DOHH2 (cell line): ENCODE results near the gene ASXL2.
A peak's percentile ranks its signal among the peaks of the same experiment; 100 is the strongest.

ENCODE experiments used
- H3F3A ChIP-seq: fragments of 200-600 bp; sonication (generic), shearing (Covaris generic); 2 replicates; pipeline ENCODE4 v1.6.0; 2016; ENCODE audit warnings: antibody characterized with exemption, mild to moderate bottlenecking; ENCODE audit not compliant: control insufficient read depth, insufficient read depth
- H3K27ac ChIP-seq: fragments of 200-600 bp; sonication (generic); 2 replicates; pipeline ENCODE4 v1.5.1; 2014; ENCODE audit warnings: low read depth, mild to moderate bottlenecking, low read length, moderate library complexity
- H3K27me3 ChIP-seq: fragments of 200-600 bp; sonication (generic); 2 replicates; pipeline ENCODE4 v1.6.1; 2014; ENCODE audit warnings: mild to moderate bottlenecking, low read length, mixed read lengths; ENCODE audit not compliant: control insufficient read depth
- H3K36me3 ChIP-seq: fragments of 200-600 bp; sonication (generic); 2 replicates; pipeline ENCODE4 v1.6.1; 2014; ENCODE audit warnings: mild to moderate bottlenecking, low read length, moderate library complexity, mixed read lengths; ENCODE audit not compliant: control insufficient read depth
- H3K4me1 ChIP-seq: fragments of 200-600 bp; sonication (generic); 2 replicates; pipeline ENCODE4 v1.6.1; 2014; ENCODE audit warnings: mild to moderate bottlenecking, low read length, mixed read lengths; ENCODE audit not compliant: control insufficient read depth
- H3K4me2 ChIP-seq: fragments of 200-600 bp; sonication (generic); 2 replicates; pipeline ENCODE4 v1.6.0; 2014; ENCODE audit warnings: mild to moderate bottlenecking, low read length, moderate library complexity
- H3K4me3 ChIP-seq: fragments of 200-600 bp; sonication (generic); 2 replicates; pipeline ENCODE4 v1.5.1; 2014; ENCODE audit warnings: mild to moderate bottlenecking, low read length, mixed read lengths
- H3K79me2 ChIP-seq: fragments of 200-600 bp; sonication (generic); 2 replicates; pipeline ENCODE4 v1.6.1; 2014; ENCODE audit warnings: mild to moderate bottlenecking, low read length, mixed read lengths; ENCODE audit not compliant: control insufficient read depth
- H3K9me2 ChIP-seq: fragments of 200-600 bp; sonication (generic); replicated peaks from 2 replicates; pipeline ENCODE4 v1.6.1; 2014; ENCODE audit warnings: mild to moderate bottlenecking, low read length, mixed read lengths; ENCODE audit not compliant: control insufficient read depth
- H3K9me3 ChIP-seq: fragments of 200-600 bp; sonication (generic); 2 replicates; pipeline ENCODE4 v1.6.1; 2014; ENCODE audit warnings: antibody characterized with exemption, low read length, mixed read lengths; ENCODE audit not compliant: control insufficient read depth, insufficient read depth
- H4K20me1 ChIP-seq: fragments of 200-600 bp; sonication (generic); 2 replicates; pipeline ENCODE4 v1.6.0; 2014; ENCODE audit warnings: low read depth, mild to moderate bottlenecking, antibody characterized with exemption, low read length, moderate library complexity; ENCODE audit not compliant: control insufficient read depth, insufficient read depth
- EZH2phosphoT487 ChIP-seq: fragments of 200-600 bp; sonication (generic); IDR thresholded peaks from 2 replicates; pipeline ENCODE4 v1.6.1; 2017; ENCODE audit warnings: borderline replicate concordance, mild to moderate bottlenecking, antibody characterized with exemption, low read length, moderate library complexity, mixed read lengths
- TF ChIP-seq, protein P1 (sequence below): fragments of 200-600 bp; sonication (generic); IDR thresholded peaks from one replicate; pipeline ENCODE4 v1.5.1; 2014; ENCODE audit warnings: antibody characterized with exemption, mild to moderate bottlenecking, low read depth, low read length; ENCODE audit not compliant: poor library complexity, severe bottlenecking

Gene ASXL2

DNA sequence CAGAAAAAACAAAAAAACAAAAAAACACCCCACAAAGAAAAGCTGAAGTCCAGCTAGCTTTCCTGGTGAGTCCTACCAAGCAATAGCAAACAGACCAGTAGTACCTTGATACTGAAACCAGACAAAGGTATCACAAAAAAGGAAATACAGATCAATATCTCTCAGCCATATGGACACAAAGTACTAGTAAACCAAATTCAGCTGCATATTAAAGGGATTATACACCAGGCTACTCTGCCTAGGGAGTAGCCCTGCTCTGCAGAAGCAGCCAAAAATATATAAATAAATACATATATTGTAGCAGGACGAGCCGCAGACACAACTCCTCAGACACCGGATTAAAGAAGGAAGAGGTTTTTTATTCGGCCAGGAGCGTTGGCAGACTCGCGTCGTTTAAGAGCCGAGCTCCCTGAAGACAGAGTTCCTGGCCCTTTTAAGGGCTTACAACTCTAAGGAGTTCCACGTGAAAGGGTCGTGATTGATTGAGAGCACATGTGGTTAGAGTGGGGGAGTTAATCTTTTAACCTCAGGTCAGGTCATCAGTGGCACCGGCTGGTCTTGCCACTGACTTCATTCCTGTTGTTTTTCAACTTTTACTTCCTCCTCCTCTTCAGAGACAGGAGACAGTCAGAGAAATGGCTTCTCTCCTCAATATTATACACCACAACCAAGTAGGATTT, 166.5 kb downstream of the ASXL2 start:
- H3K79me2 ChIP-seq, result no peaks in the 10 kb centered on the region

DNA sequence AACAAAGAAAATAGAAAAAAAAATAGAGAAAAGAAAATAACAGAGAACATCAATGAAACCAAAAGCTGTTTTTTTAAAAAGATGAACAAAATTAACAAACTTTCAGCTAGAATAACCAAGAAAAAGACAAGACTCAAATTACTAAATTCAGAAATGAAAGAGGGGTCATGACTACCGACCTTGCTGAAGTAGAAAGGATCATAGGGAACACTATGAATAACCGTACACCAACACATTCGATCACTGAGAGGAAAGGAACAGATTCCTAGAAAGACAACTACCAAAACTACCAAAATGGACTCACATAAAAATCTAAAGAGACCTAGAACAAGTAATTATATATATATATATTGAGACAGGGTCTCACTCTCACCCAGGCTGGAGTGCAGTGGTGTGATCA, 167.5 kb downstream of the ASXL2 start:
- Histone ChIP-seq H3K36me3 (no peaks in the 10 kb centered on the region), H3K79me2 (no peaks in the 10 kb centered on the region), H3K4me3 (no peak overlapping the region), H3K27ac (no peak overlapping the region), H3F3A (no peaks in the 10 kb centered on the region), H3K4me2 (no peak overlapping the region), H3K4me1 (peaks cover 16% of the 10 kb centered on the region), H3K9me2 (no peaks in the 10 kb centered on the region), H3K27me3 (peaks cover 10% of the 10 kb centered on the region), H3K9me3 (no peaks in the 10 kb centered on the region), H4K20me1 (no peaks in the 10 kb centered on the region)
- TF ChIP-seq EZH2phosphoT487, result no peak
- TF ChIP-seq, protein P1, sequence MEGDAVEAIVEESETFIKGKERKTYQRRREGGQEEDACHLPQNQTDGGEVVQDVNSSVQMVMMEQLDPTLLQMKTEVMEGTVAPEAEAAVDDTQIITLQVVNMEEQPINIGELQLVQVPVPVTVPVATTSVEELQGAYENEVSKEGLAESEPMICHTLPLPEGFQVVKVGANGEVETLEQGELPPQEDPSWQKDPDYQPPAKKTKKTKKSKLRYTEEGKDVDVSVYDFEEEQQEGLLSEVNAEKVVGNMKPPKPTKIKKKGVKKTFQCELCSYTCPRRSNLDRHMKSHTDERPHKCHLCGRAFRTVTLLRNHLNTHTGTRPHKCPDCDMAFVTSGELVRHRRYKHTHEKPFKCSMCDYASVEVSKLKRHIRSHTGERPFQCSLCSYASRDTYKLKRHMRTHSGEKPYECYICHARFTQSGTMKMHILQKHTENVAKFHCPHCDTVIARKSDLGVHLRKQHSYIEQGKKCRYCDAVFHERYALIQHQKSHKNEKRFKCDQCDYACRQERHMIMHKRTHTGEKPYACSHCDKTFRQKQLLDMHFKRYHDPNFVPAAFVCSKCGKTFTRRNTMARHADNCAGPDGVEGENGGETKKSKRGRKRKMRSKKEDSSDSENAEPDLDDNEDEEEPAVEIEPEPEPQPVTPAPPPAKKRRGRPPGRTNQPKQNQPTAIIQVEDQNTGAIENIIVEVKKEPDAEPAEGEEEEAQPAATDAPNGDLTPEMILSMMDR, result no peak

More for the DNA sequence above, 166.5 kb downstream of the ASXL2 start:
- H4K20me1 ChIP-seq, result no peaks in the 10 kb centered on the region
- no peak overlapping the region for H3K4me3 ChIP-seq
- H3K27me3 ChIP-seq, result peaks cover 13% of the 10 kb centered on the region
- TF ChIP-seq, protein P1, result no peak
- TF ChIP-seq EZH2phosphoT487, result no peak
- H3K9me3 ChIP-seq, result no peaks in the 10 kb centered on the region
- no peaks in the 10 kb centered on the region for H3K9me2 ChIP-seq
- no peak overlapping the region for H3K27ac ChIP-seq
- H3K4me2 ChIP-seq, result peak overlapping the region; percentile 29
- H3K36me3 ChIP-seq, result no peaks in the 10 kb centered on the region
- no peaks in the 10 kb centered on the region for H3F3A ChIP-seq
- H3K4me1 ChIP-seq, result peaks cover 16% of the 10 kb centered on the region

DNA sequence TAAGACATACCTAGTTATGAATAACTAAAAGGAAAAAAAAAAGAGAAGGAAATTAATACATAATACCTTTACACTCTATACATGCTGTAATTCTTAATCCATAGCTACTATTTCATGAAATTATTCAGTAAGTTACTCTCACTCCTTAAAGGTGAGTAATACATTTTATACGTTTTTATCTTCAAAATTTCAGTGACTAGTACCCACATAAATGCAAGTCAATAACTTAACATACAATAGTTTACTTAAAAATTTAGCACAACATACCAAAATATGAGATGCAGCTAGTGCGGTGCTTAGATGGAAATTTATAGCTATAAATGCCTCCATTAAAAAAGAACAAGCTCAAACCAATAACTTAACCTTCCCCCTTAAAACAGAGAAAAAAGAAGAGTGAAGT, 168.9 kb downstream of the ASXL2 start:
- H3K4me1 ChIP-seq, result peaks cover 16% of the 10 kb centered on the region
- H3K36me3 ChIP-seq, result no peaks in the 10 kb centered on the region
- H3F3A ChIP-seq, result no peaks in the 10 kb centered on the region
- no peak overlapping the region for H3K27ac ChIP-seq
- no peaks in the 10 kb centered on the region for H3K79me2 ChIP-seq
- H4K20me1 ChIP-seq, result no peaks in the 10 kb centered on the region
- TF ChIP-seq EZH2phosphoT487, result no peak
- TF ChIP-seq, protein P1, result no peak
- no peak overlapping the region for H3K4me3 ChIP-seq
- H3K9me2 ChIP-seq, result no peaks in the 10 kb centered on the region
- no peaks in the 10 kb centered on the region for H3K9me3 ChIP-seq
- H3K27me3 ChIP-seq, result peaks cover 10% of the 10 kb centered on the region
- no peak overlapping the region for H3K4me2 ChIP-seq
